ENCODE data around the gene PARN. TPM values are rescaled to one million over a fixed set of nuclear protein-coding genes. Genes with fewer than 3 reads are reported as not detected.

PARN gene
- total and polyA plus RNA-seq, 2 experiments from 2014 or later, result 32.5 to 61.3 TPM

DNA sequence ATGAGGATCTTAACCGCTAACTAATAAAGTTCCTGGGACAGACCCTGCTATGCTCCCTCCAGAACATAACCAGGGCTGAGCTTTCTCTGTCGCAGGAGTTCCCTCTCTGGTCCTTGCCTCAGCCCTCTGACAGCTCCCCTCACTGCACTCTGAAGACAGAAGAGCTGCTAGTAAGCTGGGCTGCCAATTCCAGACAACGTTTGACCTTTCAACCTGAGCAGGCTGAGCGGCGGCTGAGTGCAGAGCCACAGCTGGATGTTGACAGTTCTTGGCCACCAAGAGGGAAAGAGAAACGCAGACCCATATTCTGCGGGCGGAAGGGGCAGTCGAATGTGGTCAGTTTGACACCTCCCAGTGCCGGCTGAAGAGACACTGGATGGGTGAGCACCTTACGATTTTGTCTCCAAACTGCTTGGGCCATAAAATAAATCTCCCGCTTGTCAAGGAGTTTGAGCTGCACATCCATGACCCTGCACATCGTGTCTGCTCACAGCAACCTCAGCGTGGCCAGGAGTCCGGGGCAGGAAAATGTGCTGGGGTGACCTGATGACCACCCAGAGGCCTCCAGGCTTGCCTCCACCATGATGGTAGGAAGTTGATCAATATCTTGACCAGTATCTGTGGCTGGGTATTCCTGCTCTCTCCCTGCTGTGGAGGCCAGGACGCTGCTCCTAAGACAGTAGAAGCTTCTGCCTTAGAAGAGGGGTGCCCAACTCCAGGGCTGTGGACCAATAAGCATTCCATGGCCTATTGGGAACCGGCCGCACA lies 209.2 kb downstream of the PARN start:
- Mint-ChIP-seq H3K27ac (no peak overlapping the region), H3K27me3 (ENCODE audit: insufficient read depth, low read depth, poor library complexity) (peaks cover 5% of the 10 kb centered on the region), H3K36me3 (ENCODE audit: low read depth) (peaks cover 6% of the 10 kb centered on the region), H3K9me3 (peaks cover 6% of the 10 kb centered on the region; the same call in 2 of the 3 replicates), H3K4me3 (no peak overlapping the region), H3K4me1 (no peaks in the 10 kb centered on the region)
- DNase-seq (ENCODE audit: low spot score) (no peak), ATAC-seq (no peak)
- Histone ChIP-seq H4K20me1 (replicated peaks; ENCODE audit: insufficient read depth) (no peaks in the 10 kb centered on the region), H3F3A (replicated peaks; ENCODE audit: low read depth) (no peaks in the 10 kb centered on the region), H3K4me2 (no peak overlapping the region), H3K4me1 (ENCODE audit: insufficient read depth) (no peaks in the 10 kb centered on the region), H3K79me2 (replicated peaks; ENCODE audit: insufficient read depth) (no peaks in the 10 kb centered on the region), H3K27ac (ENCODE audit: low read depth) (no peak overlapping the region), H3K4me3 (no peak overlapping the region), H2AFZ (no peak overlapping the region), H3K36me3 (ENCODE audit: insufficient read depth) (no peaks in the 10 kb centered on the region), H3K27me3 (ENCODE audit: insufficient read depth) (no peaks in the 10 kb centered on the region), H3K9me2 (ENCODE audit: insufficient read depth) (no peaks in the 10 kb centered on the region)
- TF ChIP-seq, protein P1, sequence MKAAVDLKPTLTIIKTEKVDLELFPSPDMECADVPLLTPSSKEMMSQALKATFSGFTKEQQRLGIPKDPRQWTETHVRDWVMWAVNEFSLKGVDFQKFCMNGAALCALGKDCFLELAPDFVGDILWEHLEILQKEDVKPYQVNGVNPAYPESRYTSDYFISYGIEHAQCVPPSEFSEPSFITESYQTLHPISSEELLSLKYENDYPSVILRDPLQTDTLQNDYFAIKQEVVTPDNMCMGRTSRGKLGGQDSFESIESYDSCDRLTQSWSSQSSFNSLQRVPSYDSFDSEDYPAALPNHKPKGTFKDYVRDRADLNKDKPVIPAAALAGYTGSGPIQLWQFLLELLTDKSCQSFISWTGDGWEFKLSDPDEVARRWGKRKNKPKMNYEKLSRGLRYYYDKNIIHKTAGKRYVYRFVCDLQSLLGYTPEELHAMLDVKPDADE (IDR thresholded peaks at IDR 0.05), result no peak
- TF ChIP-seq, protein P2, sequence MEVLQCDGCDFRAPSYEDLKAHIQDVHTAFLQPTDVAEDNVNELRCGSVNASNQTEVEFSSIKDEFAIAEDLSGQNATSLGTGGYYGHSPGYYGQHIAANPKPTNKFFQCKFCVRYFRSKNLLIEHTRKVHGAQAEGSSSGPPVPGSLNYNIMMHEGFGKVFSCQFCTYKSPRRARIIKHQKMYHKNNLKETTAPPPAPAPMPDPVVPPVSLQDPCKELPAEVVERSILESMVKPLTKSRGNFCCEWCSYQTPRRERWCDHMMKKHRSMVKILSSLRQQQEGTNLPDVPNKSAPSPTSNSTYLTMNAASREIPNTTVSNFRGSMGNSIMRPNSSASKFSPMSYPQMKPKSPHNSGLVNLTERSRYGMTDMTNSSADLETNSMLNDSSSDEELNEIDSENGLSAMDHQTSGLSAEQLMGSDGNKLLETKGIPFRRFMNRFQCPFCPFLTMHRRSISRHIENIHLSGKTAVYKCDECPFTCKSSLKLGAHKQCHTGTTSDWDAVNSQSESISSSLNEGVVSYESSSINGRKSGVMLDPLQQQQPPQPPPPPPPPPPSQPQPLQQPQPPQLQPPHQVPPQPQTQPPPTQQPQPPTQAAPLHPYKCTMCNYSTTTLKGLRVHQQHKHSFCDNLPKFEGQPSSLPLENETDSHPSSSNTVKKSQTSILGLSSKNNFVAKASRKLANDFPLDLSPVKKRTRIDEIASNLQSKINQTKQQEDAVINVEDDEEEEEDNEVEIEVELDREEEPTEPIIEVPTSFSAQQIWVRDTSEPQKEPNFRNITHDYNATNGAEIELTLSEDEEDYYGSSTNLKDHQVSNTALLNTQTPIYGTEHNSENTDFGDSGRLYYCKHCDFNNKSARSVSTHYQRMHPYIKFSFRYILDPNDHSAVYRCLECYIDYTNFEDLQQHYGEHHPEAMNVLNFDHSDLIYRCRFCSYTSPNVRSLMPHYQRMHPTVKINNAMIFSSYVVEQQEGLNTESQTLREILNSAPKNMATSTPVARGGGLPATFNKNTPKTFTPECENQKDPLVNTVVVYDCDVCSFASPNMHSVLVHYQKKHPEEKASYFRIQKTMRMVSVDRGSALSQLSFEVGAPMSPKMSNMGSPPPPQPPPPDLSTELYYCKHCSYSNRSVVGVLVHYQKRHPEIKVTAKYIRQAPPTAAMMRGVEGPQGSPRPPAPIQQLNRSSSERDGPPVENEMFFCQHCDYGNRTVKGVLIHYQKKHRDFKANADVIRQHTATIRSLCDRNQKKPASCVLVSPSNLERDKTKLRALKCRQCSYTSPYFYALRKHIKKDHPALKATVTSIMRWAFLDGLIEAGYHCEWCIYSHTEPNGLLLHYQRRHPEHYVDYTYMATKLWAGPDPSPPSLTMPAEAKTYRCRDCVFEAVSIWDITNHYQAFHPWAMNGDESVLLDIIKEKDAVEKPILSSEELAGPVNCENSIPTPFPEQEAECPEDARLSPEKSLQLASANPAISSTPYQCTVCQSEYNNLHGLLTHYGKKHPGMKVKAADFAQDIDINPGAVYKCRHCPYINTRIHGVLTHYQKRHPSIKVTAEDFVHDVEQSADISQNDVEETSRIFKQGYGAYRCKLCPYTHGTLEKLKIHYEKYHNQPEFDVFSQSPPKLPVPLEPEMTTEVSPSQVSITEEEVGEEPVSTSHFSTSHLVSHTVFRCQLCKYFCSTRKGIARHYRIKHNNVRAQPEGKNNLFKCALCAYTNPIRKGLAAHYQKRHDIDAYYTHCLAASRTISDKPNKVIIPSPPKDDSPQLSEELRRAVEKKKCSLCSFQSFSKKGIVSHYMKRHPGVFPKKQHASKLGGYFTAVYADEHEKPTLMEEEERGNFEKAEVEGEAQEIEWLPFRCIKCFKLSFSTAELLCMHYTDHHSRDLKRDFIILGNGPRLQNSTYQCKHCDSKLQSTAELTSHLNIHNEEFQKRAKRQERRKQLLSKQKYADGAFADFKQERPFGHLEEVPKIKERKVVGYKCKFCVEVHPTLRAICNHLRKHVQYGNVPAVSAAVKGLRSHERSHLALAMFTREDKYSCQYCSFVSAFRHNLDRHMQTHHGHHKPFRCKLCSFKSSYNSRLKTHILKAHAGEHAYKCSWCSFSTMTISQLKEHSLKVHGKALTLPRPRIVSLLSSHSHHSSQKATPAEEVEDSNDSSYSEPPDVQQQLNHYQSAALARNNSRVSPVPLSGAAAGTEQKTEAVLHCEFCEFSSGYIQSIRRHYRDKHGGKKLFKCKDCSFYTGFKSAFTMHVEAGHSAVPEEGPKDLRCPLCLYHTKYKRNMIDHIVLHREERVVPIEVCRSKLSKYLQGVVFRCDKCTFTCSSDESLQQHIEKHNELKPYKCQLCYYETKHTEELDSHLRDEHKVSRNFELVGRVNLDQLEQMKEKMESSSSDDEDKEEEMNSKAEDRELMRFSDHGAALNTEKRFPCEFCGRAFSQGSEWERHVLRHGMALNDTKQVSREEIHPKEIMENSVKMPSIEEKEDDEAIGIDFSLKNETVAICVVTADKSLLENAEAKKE (CRISPR knock-in tag; IDR thresholded peaks at IDR 0.05), result no peak
- TF ChIP-seq STAT1 (IDR thresholded peaks at IDR 0.05; ENCODE audit: unreplicated experiment) (no peak), JUNB (IDR thresholded peaks at IDR 0.05; ENCODE audit: unreplicated experiment) (no peak), EZH2phosphoT487 (IDR thresholded peaks at IDR 0.05; ENCODE audit: unreplicated experiment) (no peak), NANOG (IDR thresholded peaks at IDR 0.05; ENCODE audit: borderline replicate concordance) (no peak), ZNF114 (CRISPR knock-in tag; IDR thresholded peaks at IDR 0.05) (no peak), ZNF331 (CRISPR knock-in tag; IDR thresholded peaks at IDR 0.05; ENCODE audit: low read depth) (no peak), CREB1 (CRISPR knock-in tag; IDR thresholded peaks at IDR 0.05; ENCODE audit: low read depth) (no peak), POLR2AphosphoS5 (IDR thresholded peaks at IDR 0.05; ENCODE audit: low read depth) (no peak), EZH2 (IDR thresholded peaks at IDR 0.05; ENCODE audit: low read depth, unreplicated experiment) (no peak)
- TF ChIP-seq, protein P3, sequence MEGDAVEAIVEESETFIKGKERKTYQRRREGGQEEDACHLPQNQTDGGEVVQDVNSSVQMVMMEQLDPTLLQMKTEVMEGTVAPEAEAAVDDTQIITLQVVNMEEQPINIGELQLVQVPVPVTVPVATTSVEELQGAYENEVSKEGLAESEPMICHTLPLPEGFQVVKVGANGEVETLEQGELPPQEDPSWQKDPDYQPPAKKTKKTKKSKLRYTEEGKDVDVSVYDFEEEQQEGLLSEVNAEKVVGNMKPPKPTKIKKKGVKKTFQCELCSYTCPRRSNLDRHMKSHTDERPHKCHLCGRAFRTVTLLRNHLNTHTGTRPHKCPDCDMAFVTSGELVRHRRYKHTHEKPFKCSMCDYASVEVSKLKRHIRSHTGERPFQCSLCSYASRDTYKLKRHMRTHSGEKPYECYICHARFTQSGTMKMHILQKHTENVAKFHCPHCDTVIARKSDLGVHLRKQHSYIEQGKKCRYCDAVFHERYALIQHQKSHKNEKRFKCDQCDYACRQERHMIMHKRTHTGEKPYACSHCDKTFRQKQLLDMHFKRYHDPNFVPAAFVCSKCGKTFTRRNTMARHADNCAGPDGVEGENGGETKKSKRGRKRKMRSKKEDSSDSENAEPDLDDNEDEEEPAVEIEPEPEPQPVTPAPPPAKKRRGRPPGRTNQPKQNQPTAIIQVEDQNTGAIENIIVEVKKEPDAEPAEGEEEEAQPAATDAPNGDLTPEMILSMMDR (conservative IDR thresholded peaks at IDR 0.05; ENCODE audit: low read depth in 2 of 2), result no peak
- TF ChIP-seq, protein P4, sequence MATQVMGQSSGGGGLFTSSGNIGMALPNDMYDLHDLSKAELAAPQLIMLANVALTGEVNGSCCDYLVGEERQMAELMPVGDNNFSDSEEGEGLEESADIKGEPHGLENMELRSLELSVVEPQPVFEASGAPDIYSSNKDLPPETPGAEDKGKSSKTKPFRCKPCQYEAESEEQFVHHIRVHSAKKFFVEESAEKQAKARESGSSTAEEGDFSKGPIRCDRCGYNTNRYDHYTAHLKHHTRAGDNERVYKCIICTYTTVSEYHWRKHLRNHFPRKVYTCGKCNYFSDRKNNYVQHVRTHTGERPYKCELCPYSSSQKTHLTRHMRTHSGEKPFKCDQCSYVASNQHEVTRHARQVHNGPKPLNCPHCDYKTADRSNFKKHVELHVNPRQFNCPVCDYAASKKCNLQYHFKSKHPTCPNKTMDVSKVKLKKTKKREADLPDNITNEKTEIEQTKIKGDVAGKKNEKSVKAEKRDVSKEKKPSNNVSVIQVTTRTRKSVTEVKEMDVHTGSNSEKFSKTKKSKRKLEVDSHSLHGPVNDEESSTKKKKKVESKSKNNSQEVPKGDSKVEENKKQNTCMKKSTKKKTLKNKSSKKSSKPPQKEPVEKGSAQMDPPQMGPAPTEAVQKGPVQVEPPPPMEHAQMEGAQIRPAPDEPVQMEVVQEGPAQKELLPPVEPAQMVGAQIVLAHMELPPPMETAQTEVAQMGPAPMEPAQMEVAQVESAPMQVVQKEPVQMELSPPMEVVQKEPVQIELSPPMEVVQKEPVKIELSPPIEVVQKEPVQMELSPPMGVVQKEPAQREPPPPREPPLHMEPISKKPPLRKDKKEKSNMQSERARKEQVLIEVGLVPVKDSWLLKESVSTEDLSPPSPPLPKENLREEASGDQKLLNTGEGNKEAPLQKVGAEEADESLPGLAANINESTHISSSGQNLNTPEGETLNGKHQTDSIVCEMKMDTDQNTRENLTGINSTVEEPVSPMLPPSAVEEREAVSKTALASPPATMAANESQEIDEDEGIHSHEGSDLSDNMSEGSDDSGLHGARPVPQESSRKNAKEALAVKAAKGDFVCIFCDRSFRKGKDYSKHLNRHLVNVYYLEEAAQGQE (IDR thresholded peaks at IDR 0.05; ENCODE audit: unreplicated experiment), result no peak

Measured in GM23338 (cell line).